Activated gamma-delta T cell (primary cell): ENCODE data around the gene TOB1.
A peak's percentile ranks its signal among the peaks of the same experiment; 100 is the strongest.

Experiments used
- DNase-seq: peaks from one replicate; lab custom pipeline; 2025; lab: John Stamatoyannopoulos, UW
- total RNA-seq, 2 donors: gene quantifications; one replicate each; lab custom pipeline; 2026; lab: John Stamatoyannopoulos, UW

The TOB1 gene, protein sequence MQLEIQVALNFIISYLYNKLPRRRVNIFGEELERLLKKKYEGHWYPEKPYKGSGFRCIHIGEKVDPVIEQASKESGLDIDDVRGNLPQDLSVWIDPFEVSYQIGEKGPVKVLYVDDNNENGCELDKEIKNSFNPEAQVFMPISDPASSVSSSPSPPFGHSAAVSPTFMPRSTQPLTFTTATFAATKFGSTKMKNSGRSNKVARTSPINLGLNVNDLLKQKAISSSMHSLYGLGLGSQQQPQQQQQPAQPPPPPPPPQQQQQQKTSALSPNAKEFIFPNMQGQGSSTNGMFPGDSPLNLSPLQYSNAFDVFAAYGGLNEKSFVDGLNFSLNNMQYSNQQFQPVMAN
- 15.3 to 25.6 reads per million in 2 donors for total RNA-seq

GRCh38 chr17:50866261-50866949 is at the start of gene TOB1:
Gene TOB1 (minus strand): TSS chr17:50866354. CDS start chr17:50864017, 2,337 bp downstream.
- peak; percentile 99 for DNase-seq

GRCh38 chr17:50914505-50915063 is 48.4 kb upstream of the TOB1 start:
- no peak for DNase-seq

DNA sequence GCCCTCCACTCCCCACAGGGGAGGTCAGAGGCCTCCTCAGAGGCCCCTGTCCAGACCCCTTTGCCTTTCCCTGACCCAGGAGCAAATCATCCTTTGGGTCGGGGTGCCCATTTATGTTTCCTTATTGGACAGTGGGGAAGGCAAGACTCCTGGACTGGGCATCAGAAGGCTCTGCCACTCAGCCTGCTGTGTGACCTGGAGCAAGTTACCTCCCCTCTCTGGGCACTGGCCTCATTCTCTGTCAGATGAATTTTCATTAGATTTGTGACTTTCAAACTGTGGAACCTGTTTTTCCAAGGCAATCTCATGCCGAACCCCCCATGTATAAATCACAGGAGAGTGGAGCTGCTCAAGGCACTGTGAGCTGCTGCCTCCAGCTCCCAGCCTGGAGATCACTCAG is 47.0 kb upstream of the TOB1 start:
- no peak for DNase-seq

DNA sequence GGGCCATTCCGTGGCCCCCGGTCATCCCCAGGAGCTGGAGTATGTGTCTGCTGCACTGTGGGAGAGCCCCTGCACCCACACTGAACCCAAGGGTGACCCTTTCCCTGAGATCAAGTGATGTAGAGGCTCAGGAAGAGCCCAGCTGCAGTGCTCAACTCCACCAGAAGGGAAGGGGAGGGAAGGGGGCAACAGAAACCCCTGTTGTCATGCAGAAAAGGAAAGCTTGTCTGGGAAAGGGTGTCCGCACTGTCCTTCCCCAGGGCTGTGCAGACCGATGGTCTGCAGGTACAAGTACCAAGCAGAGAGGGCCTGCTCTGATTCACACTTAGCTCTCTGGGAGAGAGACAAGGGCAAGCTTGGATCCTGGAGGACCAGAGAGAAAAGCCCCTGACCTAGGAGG is 45.7 kb upstream of the TOB1 start:
- no peak for DNase-seq

- DNase-seq, result no peak
Observed at GRCh38 chr17:50911450-50911849, 45.3 kb upstream of the TOB1 start.

DNA sequence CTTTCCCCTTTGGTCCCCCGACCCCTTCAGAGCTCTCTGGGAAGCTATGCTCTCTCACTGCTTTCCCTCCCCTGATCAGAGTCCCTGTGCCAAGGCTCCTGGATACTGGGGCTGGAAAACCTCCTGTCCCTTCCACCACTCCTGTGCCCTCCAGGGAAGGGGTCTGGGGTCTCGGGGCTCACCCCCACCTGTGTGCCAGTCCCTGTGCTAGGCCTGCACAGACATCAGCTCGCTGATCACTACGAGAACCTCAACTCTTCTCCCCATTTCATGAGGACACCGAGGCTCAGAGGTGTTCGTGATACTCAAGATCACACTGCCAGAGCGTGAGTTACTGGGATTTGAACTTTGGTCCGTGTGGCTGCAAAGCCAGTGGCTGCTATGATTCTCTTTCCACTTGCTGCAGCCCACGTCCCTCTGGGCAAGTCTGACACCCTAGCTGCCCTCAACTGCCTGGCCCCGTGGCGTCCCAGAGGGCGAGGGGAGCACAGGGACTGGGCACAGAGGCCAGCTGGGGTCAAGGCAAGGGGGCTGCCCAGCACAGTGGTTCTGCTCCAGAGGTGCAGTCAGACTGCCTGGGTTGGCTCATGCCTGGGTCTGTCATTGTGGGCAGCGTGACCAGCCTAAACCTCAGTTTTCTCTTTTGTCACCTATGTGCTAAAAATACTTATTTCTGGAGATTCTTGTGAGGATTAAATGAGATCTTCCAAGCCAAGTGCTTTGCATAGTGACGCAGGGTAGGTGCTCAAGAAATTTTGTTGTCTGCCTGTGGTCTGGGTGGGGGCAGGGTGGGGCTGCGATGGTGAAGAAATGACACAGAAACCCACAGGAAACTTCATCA is 43.8 kb upstream of the TOB1 start:
- peak; percentile 46 for DNase-seq

- peak; percentile 40 for DNase-seq
Observed at GRCh38 chr17:50908860-50909764, 43.0 kb upstream of the TOB1 start.

GRCh38 chr17:50908140-50908859 is 42.1 kb upstream of the TOB1 start:
- no peak for DNase-seq

GRCh38 chr17:50906443-50906842 is 40.3 kb upstream of the TOB1 start:
- no peak for DNase-seq

DNA sequence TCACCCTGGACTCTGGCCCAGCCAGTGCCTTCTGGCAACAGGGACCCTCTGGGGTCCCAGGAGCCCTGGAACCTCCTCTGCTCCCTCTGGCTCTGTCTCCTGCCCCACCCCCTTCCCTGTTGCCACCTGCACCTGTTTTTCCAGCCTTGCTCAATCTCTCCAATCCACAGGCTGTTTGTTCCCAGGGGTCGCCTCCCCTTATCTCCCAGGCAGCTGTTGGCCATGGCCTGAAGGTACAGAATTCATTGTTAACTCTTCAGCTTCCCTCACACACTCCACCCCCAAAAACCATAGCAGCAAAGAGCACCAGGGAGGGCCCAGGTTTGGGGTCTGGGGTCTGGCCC is 39.3 kb upstream of the TOB1 start:
- DNase-seq, result no peak

DNA sequence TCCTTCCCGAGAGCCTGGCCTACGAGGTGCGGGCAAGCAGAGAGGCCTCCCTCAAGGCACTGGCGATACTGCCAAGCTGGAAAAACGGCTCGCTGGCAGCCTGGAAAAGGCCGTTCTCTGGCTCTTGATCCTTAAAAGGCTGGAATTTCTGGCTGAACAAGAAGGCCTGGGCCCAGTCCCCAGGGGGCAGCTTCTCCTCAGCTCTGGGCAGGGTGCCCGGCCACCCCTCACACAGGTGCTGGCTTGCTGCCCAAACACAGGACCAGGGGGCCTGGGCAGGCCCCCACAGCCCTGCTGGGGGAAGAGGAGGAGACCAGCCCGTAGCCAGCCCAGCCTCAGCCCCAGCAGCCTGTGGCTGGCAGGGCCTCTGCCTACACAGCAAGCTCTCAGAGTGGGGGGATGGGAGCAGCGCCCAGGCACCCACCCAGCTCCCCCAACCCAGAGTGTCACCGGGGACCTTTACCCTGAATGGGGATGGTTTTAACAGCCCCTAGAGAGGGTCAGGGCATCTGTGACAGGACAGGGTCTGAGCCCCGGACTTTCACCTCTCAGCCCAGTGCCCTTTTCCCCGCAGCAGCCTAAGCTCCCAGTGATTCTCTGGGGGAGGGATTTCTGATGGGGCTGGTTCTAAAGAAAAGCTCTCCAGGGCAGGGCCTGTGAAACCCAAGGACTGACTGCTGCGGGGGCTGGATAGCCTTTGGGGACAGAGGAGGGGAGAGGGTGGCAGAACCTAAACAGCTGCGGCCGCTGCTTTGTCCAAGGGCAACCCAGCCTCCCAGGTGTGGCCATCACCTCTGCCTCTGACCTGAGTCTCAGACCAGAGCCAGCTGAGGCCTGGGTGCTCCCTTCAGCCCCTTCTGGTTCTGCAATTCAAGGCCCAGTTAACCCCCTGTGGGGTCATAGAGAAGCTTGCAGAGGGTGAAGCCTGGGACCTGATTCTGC is 38.6 kb upstream of the TOB1 start:
- DNase-seq, result no peak

DNA sequence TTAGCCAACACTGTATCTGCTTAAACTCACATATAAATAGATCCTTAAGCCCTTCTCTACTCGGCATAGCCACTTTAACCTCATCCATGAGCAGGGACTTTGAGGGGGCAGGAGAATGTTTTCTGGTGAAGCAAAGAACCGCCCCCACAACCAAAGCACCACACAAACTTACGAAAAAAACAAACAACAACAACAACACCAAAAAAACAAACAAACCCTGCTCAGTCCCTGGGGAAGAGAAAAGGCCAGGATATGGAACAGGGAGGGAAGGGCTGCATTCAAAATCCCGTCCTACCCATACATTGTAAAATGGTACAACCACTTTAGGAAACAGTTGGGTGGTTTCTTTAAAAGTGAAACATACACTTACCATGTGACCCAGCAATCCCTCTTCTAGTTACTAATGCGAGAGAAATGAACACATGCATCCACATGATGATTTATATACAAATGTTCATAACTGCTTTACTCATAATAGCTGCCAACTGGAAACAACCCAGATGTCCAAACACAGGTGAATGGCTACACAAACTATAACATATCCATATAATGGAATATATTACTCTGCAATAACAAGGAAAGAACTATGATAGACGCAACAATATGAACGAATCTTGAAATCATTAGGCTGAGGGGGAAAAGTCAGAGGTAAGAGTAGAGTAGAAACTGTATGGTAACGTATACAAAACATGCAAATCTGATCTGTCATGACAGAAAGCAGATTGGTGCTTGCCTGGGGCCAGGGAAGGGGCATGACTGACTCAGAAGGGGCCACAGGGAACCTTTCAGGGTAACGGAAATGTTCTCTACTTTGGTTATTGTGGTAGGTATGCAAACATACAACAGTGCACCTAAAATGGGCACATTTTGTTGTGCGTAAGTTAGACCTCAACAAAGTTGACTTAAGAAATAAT is 37.7 kb upstream of the TOB1 start:
- no peak for DNase-seq

DNA sequence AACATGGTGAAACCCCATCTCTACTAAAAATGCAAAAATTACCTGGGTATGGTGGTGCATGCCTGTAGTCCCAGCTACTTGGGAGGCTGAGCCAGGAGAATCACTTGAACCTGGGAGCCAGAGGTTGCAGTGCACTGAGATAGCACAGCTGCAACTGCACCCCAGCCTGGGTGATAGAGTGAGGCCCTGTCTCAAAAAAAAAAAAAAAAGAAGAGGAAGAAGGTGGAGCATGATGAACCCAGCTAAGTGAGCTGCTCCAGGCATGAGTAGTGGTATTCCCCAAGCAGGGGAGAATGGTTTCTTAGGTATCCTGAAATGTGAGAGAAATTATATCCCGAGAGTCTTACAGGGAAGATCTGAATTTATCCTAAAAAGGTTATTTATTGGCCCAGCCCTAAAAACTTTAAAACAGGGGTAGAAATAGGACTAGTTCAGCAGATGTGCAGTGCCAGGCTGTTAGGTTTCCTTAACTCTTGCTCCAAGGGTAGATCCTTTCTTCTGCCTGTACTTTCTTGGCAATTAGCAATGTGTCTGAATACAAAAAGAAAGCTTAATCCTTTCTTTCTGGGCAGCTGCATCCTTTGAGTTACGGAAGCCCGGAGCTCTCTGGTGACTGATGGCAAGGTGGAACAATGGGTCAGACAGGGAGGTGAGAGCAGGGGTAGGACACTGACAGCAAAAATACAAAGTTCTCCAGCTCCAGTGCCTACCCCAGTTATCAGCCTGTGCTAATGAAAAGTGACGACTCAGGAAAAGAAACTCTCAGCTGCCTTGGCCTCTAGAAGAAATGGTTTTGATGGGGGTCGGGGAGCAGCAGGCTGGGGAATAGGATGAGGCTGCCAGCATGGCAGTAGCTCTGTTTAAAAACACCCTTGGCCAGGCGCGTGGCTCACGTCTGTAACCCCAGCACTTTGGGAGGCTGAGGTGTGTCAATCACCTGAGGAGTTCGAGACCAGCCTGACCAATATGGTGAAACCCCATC is 36.5 kb upstream of the TOB1 start:
- no peak for DNase-seq

- DNase-seq, result no peak
Observed at GRCh38 chr17:50900383-50900892, 34.3 kb upstream of the TOB1 start.

GRCh38 chr17:50899559-50900319 is 33.6 kb upstream of the TOB1 start:
- DNase-seq, result no peak

DNA sequence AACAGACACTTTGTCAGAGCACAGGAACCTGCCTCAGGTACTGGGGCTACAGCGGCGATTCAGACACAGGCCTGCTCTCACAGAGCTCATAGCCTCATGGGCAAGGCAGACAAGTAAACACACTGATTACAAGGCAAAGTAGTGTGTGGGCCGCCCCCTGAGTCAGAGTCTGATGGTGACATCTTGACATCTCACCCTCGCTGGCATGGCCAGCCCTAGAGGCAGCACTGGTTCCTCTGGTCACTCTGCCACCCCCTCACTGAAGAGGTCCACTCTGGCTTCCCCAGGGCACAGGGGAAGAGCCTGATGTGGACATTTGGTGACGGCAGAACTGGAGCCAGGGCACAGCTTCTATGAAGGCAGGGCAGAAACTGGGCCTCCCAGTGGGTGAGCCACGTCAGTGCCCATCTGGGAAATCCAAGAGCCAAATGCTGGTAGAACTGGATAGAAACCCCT is 32.9 kb upstream of the TOB1 start:
- no peak for DNase-seq
